ENCODE results near the gene FREM2.

Gene FREM2

GRCh38 chr13:38753878-38754277, 67.0 kb downstream of the FREM2 start:
- Histone ChIP-seq H3K23ac (ENCODE audit: low read length in 2 of 2) (no peak overlapping the region), H3K27me3 (ENCODE audit: control insufficient read depth in 1 of 2, insufficient read depth in 1 of 2, low read length in 2 of 2) (peaks cover 0 to 12% of the 10 kb centered on the region in 2 experiments), H3K18ac (ENCODE audit: low read depth in 1 of 2, low read length in 2 of 2) (no peak overlapping the region), H3K14ac (ENCODE audit: low read length in 2 of 2) (no peak overlapping the region), H4K8ac (ENCODE audit: low read length) (no peak overlapping the region), H3K4me3 (ENCODE audit: insufficient read depth in 1 of 2, low read depth in 1 of 2, low read length in 2 of 2) (no peak overlapping the region), H4K91ac (ENCODE audit: low read length) (no peak overlapping the region), H2BK12ac (ENCODE audit: low read length in 2 of 2) (no peak overlapping the region), H2BK120ac (ENCODE audit: low read depth, low read length) (no peak overlapping the region), H2BK5ac (ENCODE audit: low read depth, low read length, poor library complexity, severe bottlenecking) (no peak overlapping the region), H2AFZ (ENCODE audit: low read depth, low read length) (no peak overlapping the region), H3K79me1 (replicated peaks; ENCODE audit: low read length, poor library complexity, severe bottlenecking) (no peaks in the 10 kb centered on the region), H3K9me3 (ENCODE audit: control insufficient read depth, low read length) (no peaks in the 10 kb centered on the region), H3K9ac (ENCODE audit: low read length) (no peak overlapping the region), H2BK15ac (ENCODE audit: low read depth, poor library complexity, severe bottlenecking) (no peak overlapping the region), H3K36me3 (ENCODE audit: control insufficient read depth in 1 of 2, insufficient read depth in 2 of 2, low read depth in 1 of 2, low read length in 2 of 2) (no peaks in the 10 kb centered on the region), H2AK5ac (ENCODE audit: low read length, severe bottlenecking) (no peak overlapping the region), H3K27ac (ENCODE audit: low read length, poor library complexity, severe bottlenecking) (no peak overlapping the region), H3K4me1 (ENCODE audit: control insufficient read depth, insufficient read depth, low read depth, low read length) (no peaks in the 10 kb centered on the region), H3K4me2 (ENCODE audit: low read length, poor library complexity, severe bottlenecking) (no peak overlapping the region), H3K4ac (ENCODE audit: low read depth in 1 of 2, low read length in 2 of 2) (no peak overlapping the region)
- whole genome bisulfite sequencing, result 100% methylated on average over 1 of the region's 2 CpGs
- DNase-seq, result no peak

- H3K4ac ChIP-seq (ENCODE audit: low read depth in 1 of 2, low read length in 2 of 2), result no peak overlapping the region
- H3K14ac ChIP-seq (ENCODE audit: low read length in 2 of 2), result no peak overlapping the region
These were observed 68.9 kb downstream of the FREM2 start for GRCh38 chr13:38755793-38756192.

GRCh38 chr13:38758277-38758676, 71.4 kb downstream of the FREM2 start:
- no peak for DNase-seq
- Histone ChIP-seq H3K4me1 (ENCODE audit: control insufficient read depth, insufficient read depth, low read depth, low read length) (no peaks in the 10 kb centered on the region), H2AK5ac (ENCODE audit: low read length, severe bottlenecking) (no peak overlapping the region), H3K9ac (ENCODE audit: low read length) (no peak overlapping the region), H3K79me1 (replicated peaks; ENCODE audit: low read length, poor library complexity, severe bottlenecking) (no peaks in the 10 kb centered on the region), H3K4me2 (ENCODE audit: low read length, poor library complexity, severe bottlenecking) (no peak overlapping the region), H3K36me3 (ENCODE audit: control insufficient read depth in 1 of 2, insufficient read depth in 2 of 2, low read depth in 1 of 2, low read length in 2 of 2) (no peaks in the 10 kb centered on the region), H2BK12ac (ENCODE audit: low read length in 2 of 2) (no peak overlapping the region), H3K27me3 (ENCODE audit: control insufficient read depth in 1 of 2, insufficient read depth in 1 of 2, low read length in 2 of 2) (peaks cover 3 to 26% of the 10 kb centered on the region in 2 experiments), H2AFZ (ENCODE audit: low read depth, low read length) (no peak overlapping the region), H3K9me3 (ENCODE audit: control insufficient read depth, low read length) (no peaks in the 10 kb centered on the region), H3K14ac (ENCODE audit: low read length in 2 of 2) (no peak overlapping the region), H2BK5ac (ENCODE audit: low read depth, low read length, poor library complexity, severe bottlenecking) (no peak overlapping the region), H2BK120ac (ENCODE audit: low read depth, low read length) (no peak overlapping the region), H2BK15ac (ENCODE audit: low read depth, poor library complexity, severe bottlenecking) (no peak overlapping the region), H3K23ac (ENCODE audit: low read length in 2 of 2) (no peak overlapping the region), H3K27ac (ENCODE audit: low read length, poor library complexity, severe bottlenecking) (no peak overlapping the region), H4K8ac (ENCODE audit: low read length) (no peak overlapping the region), H4K91ac (ENCODE audit: low read length) (no peak overlapping the region), H3K4me3 (ENCODE audit: insufficient read depth in 1 of 2, low read depth in 1 of 2, low read length in 2 of 2) (no peak overlapping the region), H3K18ac (ENCODE audit: low read depth in 1 of 2, low read length in 2 of 2) (no peak overlapping the region), H3K4ac (ENCODE audit: low read depth in 1 of 2, low read length in 2 of 2) (no peak overlapping the region)
- 36% methylated on average over 4 of the region's 5 CpGs for WGBS

More at GRCh38 chr13:38755793-38756192, 68.9 kb downstream of the FREM2 start:
- DNase-seq, result no peak
- Histone ChIP-seq H2BK120ac (ENCODE audit: low read depth, low read length) (no peak overlapping the region), H4K91ac (ENCODE audit: low read length) (no peak overlapping the region), H3K23ac (ENCODE audit: low read length in 2 of 2) (no peak overlapping the region), H2AK5ac (ENCODE audit: low read length, severe bottlenecking) (no peak overlapping the region), H3K9ac (ENCODE audit: low read length) (no peak overlapping the region), H3K4me1 (ENCODE audit: control insufficient read depth, insufficient read depth, low read depth, low read length) (no peaks in the 10 kb centered on the region), H3K9me3 (ENCODE audit: control insufficient read depth, low read length) (no peaks in the 10 kb centered on the region), H3K27ac (ENCODE audit: low read length, poor library complexity, severe bottlenecking) (no peak overlapping the region), H3K4me3 (ENCODE audit: insufficient read depth in 1 of 2, low read depth in 1 of 2, low read length in 2 of 2) (no peak overlapping the region), H3K18ac (ENCODE audit: low read depth in 1 of 2, low read length in 2 of 2) (no peak overlapping the region), H2BK15ac (ENCODE audit: low read depth, poor library complexity, severe bottlenecking) (no peak overlapping the region), H2BK12ac (ENCODE audit: low read length in 2 of 2) (no peak overlapping the region), H3K4me2 (ENCODE audit: low read length, poor library complexity, severe bottlenecking) (no peak overlapping the region), H3K36me3 (ENCODE audit: control insufficient read depth in 1 of 2, insufficient read depth in 2 of 2, low read depth in 1 of 2, low read length in 2 of 2) (no peaks in the 10 kb centered on the region), H4K8ac (ENCODE audit: low read length) (no peak overlapping the region), H2AFZ (ENCODE audit: low read depth, low read length) (no peak overlapping the region), H3K79me1 (replicated peaks; ENCODE audit: low read length, poor library complexity, severe bottlenecking) (no peaks in the 10 kb centered on the region), H2BK5ac (ENCODE audit: low read depth, low read length, poor library complexity, severe bottlenecking) (no peak overlapping the region), H3K27me3 (ENCODE audit: control insufficient read depth in 1 of 2, insufficient read depth in 1 of 2, low read length in 2 of 2) (peaks cover 0 to 16% of the 10 kb centered on the region in 2 experiments)
- 100% methylated on average over 2 of the region's 2 CpGs for WGBS

GRCh38 chr13:38759390-38759789, 72.5 kb downstream of the FREM2 start:
- Histone ChIP-seq H2BK15ac (ENCODE audit: low read depth, poor library complexity, severe bottlenecking) (no peak overlapping the region), H2AFZ (ENCODE audit: low read depth, low read length) (no peak overlapping the region), H2AK5ac (ENCODE audit: low read length, severe bottlenecking) (no peak overlapping the region), H4K8ac (ENCODE audit: low read length) (no peak overlapping the region), H2BK5ac (ENCODE audit: low read depth, low read length, poor library complexity, severe bottlenecking) (no peak overlapping the region), H3K27ac (ENCODE audit: low read length, poor library complexity, severe bottlenecking) (no peak overlapping the region), H3K4me3 (ENCODE audit: insufficient read depth in 1 of 2, low read depth in 1 of 2, low read length in 2 of 2) (no peak overlapping the region), H3K4me1 (ENCODE audit: control insufficient read depth, insufficient read depth, low read depth, low read length) (no peaks in the 10 kb centered on the region), H3K79me1 (replicated peaks; ENCODE audit: low read length, poor library complexity, severe bottlenecking) (no peaks in the 10 kb centered on the region), H2BK12ac (ENCODE audit: low read length in 2 of 2) (no peak overlapping the region), H3K9me3 (ENCODE audit: control insufficient read depth, low read length) (no peaks in the 10 kb centered on the region), H4K91ac (ENCODE audit: low read length) (no peak overlapping the region), H3K4me2 (ENCODE audit: low read length, poor library complexity, severe bottlenecking) (no peak overlapping the region), H3K4ac (ENCODE audit: low read depth in 1 of 2, low read length in 2 of 2) (no peak overlapping the region), H3K36me3 (ENCODE audit: control insufficient read depth in 1 of 2, insufficient read depth in 2 of 2, low read depth in 1 of 2, low read length in 2 of 2) (no peaks in the 10 kb centered on the region), H2BK120ac (ENCODE audit: low read depth, low read length) (no peak overlapping the region), H3K14ac (ENCODE audit: low read length in 2 of 2) (no peak overlapping the region), H3K23ac (ENCODE audit: low read length in 2 of 2) (no peak overlapping the region), H3K9ac (ENCODE audit: low read length) (no peak overlapping the region), H3K18ac (ENCODE audit: low read depth in 1 of 2, low read length in 2 of 2) (no peak overlapping the region), H3K27me3 (ENCODE audit: control insufficient read depth in 1 of 2, insufficient read depth in 1 of 2, low read length in 2 of 2) (peaks cover 3 to 23% of the 10 kb centered on the region in 2 experiments)
- WGBS, result 60% methylated on average over 2 of the region's 4 CpGs
- DNase-seq, result no peak
